ENCODE results near the gene ACADVL.

DNA sequence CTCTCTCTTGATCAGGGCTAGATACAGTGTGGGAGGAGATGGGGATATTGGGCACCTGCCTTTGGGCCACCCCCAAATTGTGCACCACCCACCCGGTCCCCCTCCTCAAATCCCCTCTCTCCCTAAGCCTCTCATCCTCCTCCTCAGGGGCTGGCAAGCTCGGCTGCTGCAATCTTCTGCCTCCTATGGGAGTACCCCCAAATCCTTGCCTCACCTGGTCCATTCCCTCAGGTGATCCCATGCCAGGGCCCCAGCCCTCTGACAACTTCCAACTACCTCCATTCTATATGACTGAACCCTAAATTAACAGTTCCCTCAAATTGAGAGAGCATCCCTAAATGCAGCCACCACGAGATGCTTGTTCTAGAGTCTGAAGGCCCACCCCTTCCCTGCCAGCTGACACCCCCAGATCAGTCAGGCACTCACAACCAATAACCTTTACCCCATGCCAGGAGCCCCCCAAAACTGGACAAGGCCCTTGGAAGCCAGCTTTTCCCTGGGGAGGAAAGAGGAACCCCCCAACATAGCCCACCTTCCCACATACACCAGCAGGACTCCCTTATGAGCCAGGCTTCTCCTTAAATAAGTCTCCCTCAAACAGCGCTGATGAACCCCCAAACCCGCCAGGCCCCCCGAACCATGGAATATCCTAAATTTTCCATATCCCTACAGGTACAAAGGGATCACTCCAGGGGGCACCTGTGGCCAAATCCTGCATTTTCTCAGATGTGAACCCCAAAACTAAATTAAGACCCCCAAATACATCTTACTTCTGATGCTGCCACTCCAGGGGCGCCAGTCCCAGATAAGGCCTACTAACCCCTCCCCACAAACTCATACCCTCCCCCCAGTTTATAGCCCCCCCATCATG is 3.3 kb upstream of the ACADVL start:
- no peak for TF ChIP-seq EZH2 (IDR thresholded peaks at IDR 0.05; ENCODE audit: borderline replicate concordance, low read length)
- TF ChIP-seq, protein P1, sequence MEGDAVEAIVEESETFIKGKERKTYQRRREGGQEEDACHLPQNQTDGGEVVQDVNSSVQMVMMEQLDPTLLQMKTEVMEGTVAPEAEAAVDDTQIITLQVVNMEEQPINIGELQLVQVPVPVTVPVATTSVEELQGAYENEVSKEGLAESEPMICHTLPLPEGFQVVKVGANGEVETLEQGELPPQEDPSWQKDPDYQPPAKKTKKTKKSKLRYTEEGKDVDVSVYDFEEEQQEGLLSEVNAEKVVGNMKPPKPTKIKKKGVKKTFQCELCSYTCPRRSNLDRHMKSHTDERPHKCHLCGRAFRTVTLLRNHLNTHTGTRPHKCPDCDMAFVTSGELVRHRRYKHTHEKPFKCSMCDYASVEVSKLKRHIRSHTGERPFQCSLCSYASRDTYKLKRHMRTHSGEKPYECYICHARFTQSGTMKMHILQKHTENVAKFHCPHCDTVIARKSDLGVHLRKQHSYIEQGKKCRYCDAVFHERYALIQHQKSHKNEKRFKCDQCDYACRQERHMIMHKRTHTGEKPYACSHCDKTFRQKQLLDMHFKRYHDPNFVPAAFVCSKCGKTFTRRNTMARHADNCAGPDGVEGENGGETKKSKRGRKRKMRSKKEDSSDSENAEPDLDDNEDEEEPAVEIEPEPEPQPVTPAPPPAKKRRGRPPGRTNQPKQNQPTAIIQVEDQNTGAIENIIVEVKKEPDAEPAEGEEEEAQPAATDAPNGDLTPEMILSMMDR (IDR thresholded peaks at IDR 0.05; ENCODE audit: low read length) = no peak

Data from OCI-LY1 (cell line).